Measurements from ENCODE around the gene APH1A.
A peak's percentile ranks its signal among the peaks of the same experiment; 100 is the strongest.
"Not testable (repeated sequence)": the region's sequence is repeated elsewhere in the genome, so short reads cannot be mapped to it uniquely, and the experiment has no call there.

Gene APH1A

DNA sequence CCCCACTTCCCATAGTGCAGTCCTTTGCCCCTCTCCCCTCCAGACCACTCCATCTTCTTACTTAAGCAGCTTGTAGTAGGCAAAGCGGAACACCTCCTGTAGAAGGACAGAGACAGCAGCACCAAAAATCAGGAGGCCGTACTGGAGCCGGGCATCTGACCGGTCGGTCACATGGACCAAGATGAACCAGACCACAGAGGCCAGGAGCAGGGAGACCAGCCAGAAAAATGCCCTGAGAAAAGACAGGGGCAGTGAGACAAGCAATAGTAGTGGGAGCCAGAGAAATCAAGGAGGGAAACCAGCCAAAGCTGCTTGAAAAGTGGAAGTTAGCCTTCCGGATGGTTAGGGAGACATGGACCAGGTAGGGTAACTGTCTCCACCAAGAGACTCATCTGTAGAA lies 920 bp downstream of the APH1A start:
- DNase-seq (ENCODE audit: low spot score): no peak

DNA sequence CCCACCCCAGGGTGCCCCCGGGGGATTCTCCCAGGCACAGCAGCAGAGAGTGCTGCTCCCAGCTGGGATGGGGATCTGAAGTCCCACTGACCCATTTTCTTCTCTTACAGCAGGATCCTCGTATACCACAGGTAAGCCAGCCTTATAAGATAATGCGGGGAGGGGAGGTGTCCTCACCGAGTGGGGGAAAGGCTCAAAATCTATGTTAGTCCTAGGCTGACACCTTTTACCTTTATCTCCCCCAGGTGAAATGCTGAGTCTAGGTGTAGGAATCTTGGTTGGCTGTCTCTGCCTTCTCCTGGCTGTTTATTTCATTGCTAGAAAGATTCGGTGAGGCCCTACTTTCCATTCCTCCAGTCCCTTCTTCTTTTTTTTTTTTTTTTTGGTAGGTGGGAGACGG lies 5.3 kb downstream of the APH1A start:
- no peak for DNase-seq (ENCODE audit: low spot score)

DNA sequence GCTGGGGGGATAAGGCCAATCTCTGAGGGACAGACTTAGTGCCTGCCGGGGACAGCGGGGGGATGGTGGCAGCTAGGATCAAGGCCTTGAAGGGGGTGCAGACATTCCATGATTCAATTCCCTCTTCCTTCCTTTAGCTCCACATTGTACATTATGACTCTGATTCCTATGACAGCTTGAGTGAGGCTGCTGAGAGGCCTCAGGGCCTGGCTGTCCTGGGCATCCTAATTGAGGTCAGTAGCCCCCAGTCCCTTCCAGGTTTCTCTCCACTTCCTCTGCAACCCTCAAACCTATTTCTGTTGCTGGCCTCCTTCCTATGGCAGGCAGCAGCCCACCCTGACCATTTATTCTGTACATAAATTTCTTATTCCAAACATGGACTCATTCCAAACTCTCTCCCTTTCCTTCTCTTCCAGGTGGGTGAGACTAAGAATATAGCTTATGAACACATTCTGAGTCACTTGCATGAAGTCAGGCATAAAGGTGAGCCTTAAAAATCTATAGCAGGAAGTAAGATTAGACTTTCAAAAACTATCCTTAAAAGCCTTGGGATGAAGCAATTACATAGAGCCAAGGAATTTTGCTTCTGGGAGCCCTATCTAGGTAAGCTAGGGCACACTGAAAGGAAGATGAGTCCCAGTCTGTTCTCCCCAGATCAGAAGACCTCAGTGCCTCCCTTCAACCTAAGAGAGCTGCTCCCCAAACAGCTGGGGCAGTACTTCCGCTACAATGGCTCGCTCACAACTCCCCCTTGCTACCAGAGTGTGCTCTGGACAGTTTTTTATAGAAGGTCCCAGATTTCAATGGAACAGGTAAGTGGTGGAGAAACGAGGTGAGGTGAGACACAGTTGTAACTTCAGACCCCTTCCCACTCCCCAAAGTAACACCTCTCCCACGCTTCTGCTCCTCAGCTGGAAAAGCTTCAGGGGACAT lies 6.2 kb downstream of the APH1A start:
- DNase-seq (ENCODE audit: low spot score): no peak

DNA sequence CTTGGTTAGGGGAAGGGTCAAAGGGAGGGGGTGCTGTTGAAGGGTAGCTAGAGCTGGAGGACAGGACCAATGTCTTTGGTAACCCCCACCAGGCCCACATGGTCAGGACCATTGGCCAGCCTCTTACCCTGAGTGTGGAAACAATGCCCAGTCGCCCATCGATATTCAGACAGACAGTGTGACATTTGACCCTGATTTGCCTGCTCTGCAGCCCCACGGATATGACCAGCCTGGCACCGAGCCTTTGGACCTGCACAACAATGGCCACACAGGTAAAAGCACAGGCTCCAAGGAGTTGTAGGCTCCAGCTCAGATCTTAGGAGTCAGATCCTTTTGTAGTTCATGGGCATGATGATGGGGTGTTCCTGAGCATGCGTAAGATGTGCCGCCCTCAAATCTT lies 7.4 kb downstream of the APH1A start:
- no peak for DNase-seq (ENCODE audit: low spot score)

DNA sequence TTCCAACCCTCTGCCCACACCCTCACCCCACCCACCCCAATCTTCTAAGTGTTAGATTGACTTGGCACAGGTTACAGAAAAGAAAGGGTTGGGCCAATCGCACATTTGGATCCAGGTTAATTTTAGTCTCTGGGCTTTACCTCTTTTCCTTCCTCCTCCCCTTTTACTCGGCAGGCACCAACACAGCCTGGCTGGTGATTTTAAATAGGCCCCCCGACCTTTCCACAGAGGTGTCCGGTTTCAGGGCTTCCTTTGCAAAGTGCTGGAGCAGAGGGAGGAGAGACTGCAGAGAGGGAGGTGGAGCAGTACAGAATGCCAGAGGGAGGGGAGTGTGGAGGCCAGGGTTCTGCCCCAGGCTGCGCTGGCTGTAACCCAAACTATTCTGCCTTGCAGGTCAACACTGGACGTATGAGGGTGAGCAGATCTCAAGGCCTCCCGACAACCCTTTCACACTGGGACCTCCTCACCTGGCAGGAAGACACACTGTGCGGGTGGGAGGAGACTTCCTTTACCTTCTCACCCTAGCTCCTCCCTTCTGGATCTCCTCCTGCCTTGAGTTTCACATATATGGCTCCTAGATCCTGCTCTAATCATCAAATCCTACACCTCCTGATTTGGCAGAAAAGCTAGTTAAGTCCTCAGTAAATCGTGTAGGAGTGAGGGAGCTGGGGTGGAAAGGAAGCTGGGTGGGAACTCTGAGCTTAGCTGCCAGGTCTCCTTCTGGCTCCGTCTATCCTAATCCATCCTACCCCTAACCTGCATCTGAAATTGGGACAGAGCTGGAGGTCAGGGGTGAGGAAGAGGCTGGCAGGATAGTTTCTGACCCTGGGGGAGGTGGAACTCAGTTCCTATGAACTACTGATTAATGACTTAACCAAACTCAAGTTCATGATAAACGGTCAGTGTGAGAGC lies 8.8 kb downstream of the APH1A start:
- no peak for DNase-seq (ENCODE audit: low spot score)

DNA sequence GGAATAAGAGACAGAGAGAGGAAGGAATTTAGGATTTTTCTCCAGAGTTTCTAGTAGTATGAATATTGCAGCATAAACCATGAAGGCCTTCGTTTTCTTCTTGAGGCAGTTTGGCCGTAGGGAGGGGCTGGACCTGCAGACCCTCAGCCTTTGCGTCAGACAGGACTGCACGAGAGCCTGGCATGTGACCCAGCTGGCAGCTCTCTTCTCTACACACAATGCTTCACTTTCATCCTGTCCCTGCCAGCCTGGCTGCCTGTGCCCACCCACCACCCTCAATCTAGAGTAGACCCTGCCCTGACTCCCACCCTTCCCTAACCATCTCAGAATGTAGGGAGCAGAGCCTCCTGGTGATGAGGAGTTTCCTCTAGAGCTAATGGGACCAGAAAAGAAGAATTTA lies 9.6 kb downstream of the APH1A start:
- no peak for DNase-seq (ENCODE audit: low spot score)

DNA sequence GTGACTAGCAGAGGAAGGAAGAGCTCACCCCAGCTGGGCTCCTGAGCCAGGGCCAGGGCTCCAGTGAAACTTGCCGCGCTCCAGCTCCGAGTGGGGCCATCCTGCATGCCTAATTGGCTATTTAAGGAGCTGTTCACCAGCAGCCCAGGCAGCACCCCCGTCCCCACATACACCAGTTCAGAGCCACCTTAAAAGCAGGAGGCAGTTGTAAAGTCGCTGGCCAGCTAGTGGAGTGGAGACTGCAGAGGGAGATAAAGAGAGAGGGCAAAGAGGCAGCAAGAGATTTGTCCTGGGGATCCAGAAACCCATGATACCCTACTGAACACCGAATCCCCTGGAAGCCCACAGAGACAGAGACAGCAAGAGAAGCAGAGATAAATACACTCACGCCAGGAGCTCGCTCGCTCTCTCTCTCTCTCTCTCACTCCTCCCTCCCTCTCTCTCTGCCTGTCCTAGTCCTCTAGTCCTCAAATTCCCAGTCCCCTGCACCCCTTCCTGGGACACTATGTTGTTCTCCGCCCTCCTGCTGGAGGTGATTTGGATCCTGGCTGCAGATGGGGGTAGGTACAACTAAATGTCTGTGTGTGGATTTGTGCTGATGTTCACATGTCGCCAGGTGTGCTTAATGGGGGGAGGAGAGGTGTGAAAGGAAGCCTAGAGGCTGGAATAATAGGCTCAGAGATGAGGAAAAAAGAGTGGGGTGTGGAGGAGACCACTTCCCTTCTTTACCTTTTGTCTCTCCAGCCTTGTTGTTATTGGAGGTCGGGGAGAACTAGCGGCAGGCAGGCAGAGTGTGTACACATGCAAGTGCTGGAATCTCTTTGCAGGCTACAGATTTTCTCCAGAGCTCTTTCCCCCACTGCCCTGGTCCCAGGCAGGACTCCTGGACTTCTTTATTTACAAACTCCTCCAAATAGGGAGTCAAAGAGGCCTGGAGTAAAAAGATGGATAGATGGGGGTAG lies 10.9 kb downstream of the APH1A start, which contains the start of gene CA14:
Gene CA14, plus strand, starts transcription at position 151 of the 962 bp plus-strand sequence. Its CDS starts 355 bp downstream, at position 506.
- no peak for DNase-seq (ENCODE audit: low spot score)

DNA sequence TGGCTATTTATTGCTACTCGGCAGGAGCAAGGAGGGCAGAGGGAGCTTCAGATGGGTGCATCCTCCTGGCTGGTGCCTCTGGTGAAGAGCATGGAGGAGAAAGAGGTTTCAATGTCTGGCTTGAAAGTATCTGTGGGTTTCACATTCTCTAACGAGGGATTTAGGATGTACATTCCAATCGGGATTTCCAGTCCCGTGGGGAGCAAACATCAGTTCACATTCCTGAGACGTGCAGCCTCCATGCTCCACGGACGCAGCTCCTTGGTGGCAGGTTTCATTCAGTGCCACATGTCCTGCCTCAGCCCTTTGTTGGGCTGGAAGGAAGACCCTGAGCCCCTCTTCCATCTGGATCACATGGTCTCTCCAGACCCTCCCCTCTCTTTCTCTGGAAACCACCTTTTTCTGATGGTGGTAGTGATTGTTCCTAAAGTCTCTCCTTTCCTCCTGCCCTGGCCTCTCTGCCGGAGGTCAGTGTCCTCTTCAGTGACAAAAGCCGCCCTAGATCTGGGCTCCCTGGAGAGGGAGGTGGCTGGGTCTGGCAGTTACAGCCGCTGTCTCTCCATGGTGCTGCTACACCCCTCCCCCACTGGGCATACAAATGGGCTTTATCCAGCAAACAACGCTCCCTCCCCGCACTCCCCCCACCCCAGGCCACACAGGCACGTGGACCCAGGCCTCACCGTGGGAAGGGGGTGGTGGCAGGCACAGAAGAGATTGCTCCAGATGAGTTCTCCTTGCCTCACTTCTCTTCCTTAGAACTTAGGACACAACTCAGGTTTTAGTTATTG lies 12.1 kb downstream of the APH1A start:
- DNase-seq (ENCODE audit: low spot score): no peak

DNA sequence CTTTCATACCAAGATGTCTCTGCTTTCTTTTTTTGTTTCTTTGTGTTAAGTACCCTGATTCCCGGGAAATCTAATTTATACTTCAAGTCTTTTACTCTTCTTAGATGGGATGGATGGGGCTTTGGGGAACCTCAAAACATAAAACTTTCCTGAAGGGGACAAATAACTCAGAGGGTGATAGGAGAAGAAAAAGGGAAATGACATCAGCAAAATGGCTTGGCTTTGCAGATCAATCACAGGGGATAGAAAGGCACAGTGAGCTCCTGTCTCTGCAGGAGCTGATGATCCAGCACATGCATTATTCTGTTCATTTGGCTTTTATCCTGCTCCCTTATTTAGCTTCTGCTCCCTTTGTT lies 12.6 kb downstream of the APH1A start:
- DNase-seq (ENCODE audit: low spot score): no peak

DNA sequence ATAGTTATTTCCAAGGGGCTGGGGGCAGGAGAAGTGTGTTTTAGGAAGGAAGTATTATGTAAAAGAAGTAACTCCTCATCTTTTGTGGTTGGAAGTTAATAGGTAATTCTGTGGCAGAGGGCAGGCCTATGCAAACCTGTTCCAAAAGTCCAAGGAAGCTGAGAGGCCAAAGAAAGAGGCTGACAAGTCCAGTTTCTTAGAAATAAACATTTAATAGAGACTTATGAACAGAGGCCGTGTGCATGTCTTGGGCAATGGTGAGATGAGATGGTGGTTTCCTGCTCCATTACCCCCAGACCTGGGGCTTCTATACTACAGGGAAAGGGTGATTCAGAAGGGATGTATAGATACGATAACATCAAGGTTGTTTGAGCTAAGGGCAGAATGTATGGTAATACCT lies 18.9 kb downstream of the APH1A start:
- DNase-seq (ENCODE audit: low spot score): no peak

DNA sequence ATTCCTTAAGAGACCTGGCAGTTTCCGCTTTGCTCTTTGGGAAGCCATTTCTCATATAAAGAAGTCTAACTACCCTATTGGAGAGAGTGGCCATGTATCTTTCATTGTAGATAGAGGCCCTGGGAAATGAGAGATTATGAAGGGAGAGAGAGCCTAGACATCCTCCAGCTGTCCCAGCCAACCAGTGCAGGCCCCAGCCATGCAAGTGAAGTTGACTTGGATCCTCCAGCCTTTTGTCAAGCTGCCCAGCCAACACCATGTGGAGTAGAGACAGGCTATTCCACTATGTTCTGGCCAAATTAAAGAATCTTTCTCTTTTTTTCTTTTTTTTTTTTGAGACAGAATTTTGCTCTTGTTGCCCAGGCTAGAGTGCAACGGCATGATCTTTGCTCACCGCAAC lies 25.8 kb downstream of the APH1A start:
- no peak for DNase-seq (ENCODE audit: low spot score)

DNA sequence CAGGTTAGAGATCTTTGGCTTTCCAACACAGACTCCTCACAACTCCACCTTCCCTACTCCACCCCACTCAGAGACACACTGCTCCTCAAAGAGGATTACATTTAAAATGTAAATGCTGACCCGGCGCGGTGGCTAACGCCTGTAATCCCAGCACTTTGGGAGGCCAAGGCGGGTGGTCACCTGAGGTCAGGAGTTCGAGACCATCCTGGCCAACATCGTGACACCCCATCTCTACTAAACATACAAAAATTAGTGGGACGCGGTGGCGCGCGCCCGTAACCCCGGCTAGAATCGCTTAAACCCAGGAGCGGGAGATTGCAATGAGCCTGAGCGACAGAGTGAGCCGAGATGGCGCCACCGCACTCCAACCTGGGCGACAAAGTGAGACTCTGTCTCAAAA lies 31.1 kb downstream of the APH1A start:
- no peak for DNase-seq (ENCODE audit: low spot score)

DNA sequence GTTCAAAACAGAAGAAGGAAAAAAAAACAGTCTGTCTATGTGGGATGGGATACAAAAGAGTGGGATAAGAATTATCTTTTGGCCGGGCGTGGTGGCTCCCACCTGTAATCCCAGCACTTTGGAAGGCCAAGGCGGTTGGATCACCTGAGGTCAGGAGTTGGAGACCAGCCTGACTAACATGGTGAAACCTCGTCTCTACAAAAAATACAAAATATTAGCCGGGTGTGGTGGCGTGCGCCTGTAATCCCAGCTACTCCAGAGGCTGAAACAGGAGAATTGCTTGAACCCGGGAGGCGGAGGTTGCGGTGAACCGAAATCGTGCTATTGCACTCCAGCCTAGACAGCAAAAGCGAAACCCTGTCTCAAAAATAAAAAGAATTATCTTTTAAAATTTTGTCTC lies 31.6 kb downstream of the APH1A start:
- DNase-seq (ENCODE audit: low spot score): not testable (repeated sequence)

DNA sequence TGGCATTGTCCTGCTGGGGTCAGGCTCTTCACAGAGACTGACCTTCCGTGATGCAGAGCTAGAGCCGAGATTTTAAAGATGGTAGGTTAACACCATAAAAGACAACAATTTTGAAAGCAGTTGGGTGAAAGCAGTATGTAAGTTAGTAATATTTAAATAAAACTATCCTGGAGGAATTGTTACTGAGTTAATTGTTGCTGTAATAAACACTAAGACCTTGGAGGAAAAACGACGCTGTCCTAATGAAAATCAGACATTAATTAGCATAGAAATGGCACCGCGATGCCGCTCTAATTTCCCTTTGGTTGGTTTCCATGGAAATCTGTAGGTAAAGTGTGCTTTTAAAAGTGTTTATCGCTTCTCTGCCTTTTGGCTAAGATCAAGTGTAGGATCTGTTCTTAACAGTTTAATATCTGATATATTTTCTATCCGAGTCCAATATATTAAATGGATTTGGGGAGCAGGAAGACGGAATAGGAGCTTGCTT lies 32.2 kb downstream of the APH1A start:
- no peak for DNase-seq (ENCODE audit: low spot score)

DNA sequence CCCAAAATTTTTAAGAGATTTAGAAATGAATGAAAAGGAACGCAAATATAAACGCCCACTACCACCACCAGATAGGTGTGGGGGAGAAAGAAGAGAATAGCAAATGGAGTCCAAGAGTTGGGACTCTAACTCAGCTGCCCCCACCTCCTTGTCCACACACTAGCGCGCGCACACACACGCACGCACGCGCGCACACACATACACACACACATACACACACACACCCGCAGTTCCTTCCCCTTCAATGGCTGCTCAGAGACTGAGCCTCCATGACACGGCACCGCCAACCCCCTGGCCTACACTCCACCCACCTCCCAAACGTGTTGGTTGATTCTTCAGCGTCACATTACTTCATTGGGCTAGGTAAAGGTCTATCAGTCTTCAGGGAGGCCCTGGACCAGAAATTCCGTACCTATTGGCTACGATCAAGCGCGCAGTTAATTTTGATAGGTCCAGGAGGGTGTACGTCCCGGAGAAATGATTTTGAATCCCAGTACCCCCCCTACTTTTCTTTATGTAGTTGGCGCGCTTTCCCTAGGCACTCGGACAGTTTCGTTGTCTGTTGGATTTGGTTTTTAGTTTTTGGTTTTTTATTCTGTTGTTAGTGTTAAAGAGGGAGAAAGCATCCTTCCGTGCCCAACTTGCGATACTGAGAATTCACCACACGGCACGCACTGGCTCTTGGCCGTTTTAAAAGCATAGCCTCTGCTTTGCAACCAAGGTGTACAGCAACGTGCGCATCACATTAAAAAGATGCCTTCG lies 32.8 kb downstream of the APH1A start, which contains the start of gene ANP32E:
Gene ANP32E, minus strand, starts transcription at position 261 of the 762 bp plus-strand sequence. CDS start 326 bp downstream, outside the sequence.
- peak; percentile 96 for DNase-seq (ENCODE audit: low spot score)

DNA sequence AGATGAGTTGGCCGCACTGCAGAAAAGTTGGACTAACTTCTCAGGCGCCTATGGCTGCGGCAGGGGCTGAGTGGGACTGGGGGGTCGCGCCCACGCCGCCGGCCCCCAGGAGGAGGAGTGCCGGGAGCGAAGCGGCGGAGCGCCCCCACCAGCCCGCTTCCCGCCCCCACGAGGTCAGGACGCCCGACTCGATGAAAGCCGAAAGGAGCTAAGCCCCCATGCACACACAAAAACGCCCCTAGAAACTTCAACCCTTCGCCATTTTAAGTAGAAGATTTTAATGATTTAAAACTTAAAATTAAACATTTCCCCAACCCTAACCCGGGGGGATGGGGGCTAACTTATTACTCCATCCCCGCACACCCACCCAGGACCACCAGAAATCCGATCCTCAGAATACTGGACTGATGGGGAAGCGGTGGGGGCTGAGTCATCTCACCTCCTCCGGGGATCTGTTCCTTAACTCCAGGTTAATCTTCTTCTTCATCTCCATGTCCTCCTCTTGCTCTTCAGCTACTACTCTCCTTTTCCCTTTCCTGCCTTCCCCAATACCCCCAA lies 33.4 kb downstream of the APH1A start:
- peak; percentile 58 for DNase-seq (ENCODE audit: low spot score)

DNA sequence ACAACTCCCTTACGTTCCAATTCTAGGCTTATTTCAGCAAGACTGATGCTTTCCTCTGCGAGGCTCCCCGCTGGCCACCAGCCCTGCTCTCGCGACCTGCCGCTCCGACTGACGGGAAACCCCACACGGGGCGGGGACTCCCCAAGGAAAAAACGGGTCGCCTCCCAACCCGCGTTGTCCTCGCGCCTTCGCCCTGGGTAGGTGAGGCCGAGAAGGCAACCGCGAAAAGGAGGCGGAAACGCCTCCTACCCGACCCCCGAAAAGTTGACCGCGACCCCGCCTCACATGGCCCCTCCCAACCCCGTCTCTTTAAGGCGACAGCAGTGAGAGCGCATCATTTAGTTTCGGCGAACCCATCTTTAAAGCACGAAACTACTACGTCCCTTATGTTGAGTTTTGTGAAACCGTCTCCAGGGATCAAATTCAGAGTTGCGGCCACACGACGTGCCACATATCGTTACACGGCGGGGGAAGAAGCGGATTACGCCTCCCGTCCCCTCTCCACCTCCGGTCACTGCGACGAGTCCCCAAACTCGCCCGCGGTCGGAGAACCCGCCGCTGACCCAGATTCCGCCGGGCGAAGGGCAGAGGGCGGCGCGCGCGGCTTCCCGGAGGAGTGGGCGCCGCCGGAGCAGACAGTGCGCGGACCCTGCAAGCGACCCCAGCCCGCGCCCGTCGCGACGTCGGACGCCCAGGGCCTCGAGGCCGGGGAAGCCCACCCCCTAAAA lies 34.1 kb downstream of the APH1A start:
- DNase-seq (ENCODE audit: low spot score): peak; percentile 77

DNA sequence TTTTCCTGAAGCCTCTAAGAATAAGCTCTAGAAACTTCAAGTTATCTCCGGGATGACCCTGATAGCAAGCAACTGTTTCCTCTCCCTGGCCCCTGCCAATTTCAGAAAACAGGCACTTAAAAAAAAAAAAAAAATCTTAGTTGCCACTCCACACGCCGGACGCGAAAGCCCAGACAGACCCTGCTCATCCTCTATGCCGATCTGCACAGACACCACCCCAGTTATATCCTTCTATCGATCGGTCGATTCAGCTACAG lies 34.6 kb downstream of the APH1A start:
- DNase-seq (ENCODE audit: low spot score): no peak

Measured in D341Med (cell line).